ENCODE results near the gene COA5. TPM values are rescaled to one million over a fixed set of nuclear protein-coding genes. Genes with fewer than 3 reads are reported as not detected.

The COA5 gene
- total RNA-seq, 1 experiment from 2014 or later, result 18.6 TPM

DNA sequence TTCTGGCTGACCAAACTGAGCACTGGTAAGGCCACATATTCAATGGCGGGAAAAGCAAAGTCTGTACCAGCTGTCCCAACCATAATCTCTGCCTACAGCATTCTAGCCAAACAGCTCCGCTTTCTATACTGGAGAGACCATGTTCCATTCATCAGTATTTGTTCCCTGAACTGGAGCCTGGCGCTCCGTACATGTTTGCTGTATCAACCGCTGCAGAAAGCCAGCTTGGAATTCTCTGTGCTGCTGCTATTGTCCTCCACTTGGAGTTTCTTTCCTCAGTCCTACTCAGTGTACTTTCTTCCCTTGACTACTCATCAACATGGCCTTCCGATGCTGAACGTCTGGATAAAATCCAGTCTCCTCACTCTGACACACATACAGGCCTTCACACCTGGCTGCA is 1.9 kb downstream of the COA5 start:
- H3K27ac ChIP-seq (ENCODE audit: low read depth, low read length), result no peak overlapping the region
- H3K9me3 ChIP-seq (ENCODE audit: control insufficient read depth in 1 of 2, insufficient read depth in 1 of 2, low read depth in 1 of 2, low read length in 2 of 2), result no peaks in the 10 kb centered on the region
- POLR2A ChIA-PET, result no interaction called here
- no peaks in the 10 kb centered on the region; the same call in 1 of the 2 replicates for H4K20me1 ChIP-seq (ENCODE audit: insufficient read depth)
- peak overlapping the region; percentile 95 for H3K4me2 ChIP-seq (ENCODE audit: low read length)
- intact Hi-C loops (cut with micrococcal nuclease), result no loop called here
- no peak overlapping the region for H3K4me3 ChIP-seq (replicated peaks in 1 of 2; ENCODE audit: low read depth in 1 of 2, low read length in 2 of 2)
- H3K79me2 ChIP-seq (ENCODE audit: insufficient read depth, low read length), result peaks cover 76% of the 10 kb centered on the region
- CTCF ChIA-PET, result no interaction called here
- BruUV-seq (replicated peaks), result no TSS peak
- ATAC-seq, result no peak
- no peak overlapping the region for H3K9ac ChIP-seq (ENCODE audit: low read length)
- no peak for DNase-seq (ENCODE audit: low read depth, low spot score)
- peaks cover 15 to 19% of the 10 kb centered on the region in 2 experiments; a peak in 3 of 4 replicates for H3K36me3 ChIP-seq (ENCODE audit: control insufficient read depth in 1 of 2, insufficient read depth in 2 of 2, low read length in 2 of 2)
- RAD21 ChIA-PET (ENCODE audit: low non-redundant PET in 1 of 2, low total read pairs in 2 of 2, uncharacterized antibody in 2 of 2, unreplicated experiment in 2 of 2), result no interaction called here
- TF ChIP-seq RAD21 (IDR thresholded peaks at IDR 0.05; ENCODE audit: low read depth), result no peak
- TF ChIP-seq YY1 (IDR thresholded peaks at IDR 0.05; ENCODE audit: extremely low read depth, insufficient replicate concordance, low read depth, low read length), result no peak
- TF ChIP-seq SRF (IDR thresholded peaks at IDR 0.05; ENCODE audit: low read depth), result no peak
- TF ChIP-seq EGR1 (IDR thresholded peaks at IDR 0.05; ENCODE audit: low read depth), result no peak
- no peak for TF ChIP-seq CEBPB (IDR thresholded peaks at IDR 0.05; ENCODE audit: low read depth)
- no peak for TF ChIP-seq SP1 (IDR thresholded peaks at IDR 0.05; ENCODE audit: low read depth)
- TF ChIP-seq REST (IDR thresholded peaks at IDR 0.05; ENCODE audit: low read depth), result no peak
- TF ChIP-seq SIN3A (IDR thresholded peaks at IDR 0.05; ENCODE audit: low read depth), result no peak
- no peak overlapping the region for H2AFZ ChIP-seq (ENCODE audit: low read depth, low read length, poor library complexity, severe bottlenecking)
- no peaks in the 10 kb centered on the region for H3K9me2 ChIP-seq (ENCODE audit: insufficient read depth)
- no peaks in the 10 kb centered on the region for H3K27me3 ChIP-seq (ENCODE audit: insufficient read depth, low read length)
- H3K4me1 ChIP-seq (ENCODE audit: control insufficient read depth in 1 of 2, insufficient read depth in 2 of 2, low read length in 2 of 2), result peaks cover 7 to 22% of the 10 kb centered on the region in 2 experiments; a peak in 3 of 4 replicates

Data from HCT116 (cell line).